Activated CD8-positive, alpha-beta memory T cell treated with anti-CD3 and anti-CD28 coated beads for 24 hours (primary cell): ENCODE measurements around the gene NDFIP1.

Experiments
- DNase-seq: peaks from one replicate; pipeline ENCODE4 v3.0.0-alpha.2; 2020

The NDFIP1 gene

DNA sequence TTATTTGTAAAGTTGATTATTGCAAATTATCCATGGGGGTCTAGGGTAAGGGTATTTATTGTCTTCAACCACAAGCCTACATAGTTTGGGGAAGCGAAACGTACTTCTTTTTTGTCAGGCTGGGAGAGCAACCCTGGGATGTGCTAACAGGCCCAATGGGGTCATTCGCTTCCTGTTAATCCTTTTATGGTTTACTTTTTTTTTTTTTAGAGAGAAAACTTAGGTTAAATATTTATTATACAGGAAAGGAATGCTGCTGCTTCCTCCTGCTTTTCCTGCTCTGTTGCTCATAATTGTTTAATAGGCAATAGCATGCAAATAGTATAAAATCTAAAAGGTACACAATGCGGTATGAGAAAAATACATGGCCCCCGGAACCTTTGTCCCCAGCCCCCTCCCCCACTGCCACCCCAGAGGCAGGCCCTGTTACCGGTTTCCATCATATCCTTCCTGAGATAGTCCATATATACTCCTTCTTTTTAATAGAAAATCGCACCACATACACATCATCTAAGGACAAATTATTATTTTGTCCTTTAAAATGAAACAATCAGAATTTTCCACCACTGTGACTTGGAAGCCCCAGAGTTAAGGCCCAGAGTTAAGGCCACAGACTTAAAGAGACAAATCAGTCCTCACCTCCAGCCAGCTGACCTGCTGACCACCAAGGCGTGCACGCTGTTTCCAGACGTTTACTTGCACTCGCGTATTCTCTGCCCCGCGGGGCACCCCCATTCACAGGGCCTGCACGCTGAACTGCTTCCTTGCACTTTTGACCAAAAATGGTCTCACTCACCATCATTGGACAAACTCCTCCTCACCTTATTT lies 83.9 kb downstream of the NDFIP1 start:
- no peak for DNase-seq

GRCh38 chr5:142193114-142193428 lies 84.5 kb downstream of the NDFIP1 start:
- no peak for DNase-seq

GRCh38 chr5:142197098-142197497 lies 88.5 kb downstream of the NDFIP1 start:
- no peak for DNase-seq

GRCh38 chr5:142197781-142198180 lies 89.2 kb downstream of the NDFIP1 start:
- no peak for DNase-seq

GRCh38 chr5:142199388-142199787 lies 90.8 kb downstream of the NDFIP1 start:
- DNase-seq: no peak

GRCh38 chr5:142200387-142200786 lies 91.8 kb downstream of the NDFIP1 start:
- DNase-seq: no peak

DNA sequence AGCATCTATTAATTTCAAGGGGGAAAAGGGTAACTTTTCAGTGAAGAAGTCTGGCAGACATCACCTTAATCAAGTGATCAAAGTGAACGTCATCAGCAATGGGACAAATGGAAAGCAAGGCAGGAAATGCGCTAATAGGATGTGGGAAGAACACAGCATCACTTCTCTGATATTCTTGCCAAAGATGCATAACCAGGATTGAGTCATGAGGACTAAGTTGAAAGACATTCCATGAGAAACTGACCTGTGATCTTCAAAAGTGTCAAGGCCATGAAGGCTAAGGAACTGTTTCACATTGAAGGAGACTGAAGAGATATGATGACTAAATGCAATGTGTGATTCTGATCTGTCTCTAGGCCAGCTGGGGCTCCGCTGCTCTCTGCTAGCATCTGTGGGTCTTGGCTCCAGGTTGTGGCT lies 92.9 kb downstream of the NDFIP1 start:
- no peak for DNase-seq

DNA sequence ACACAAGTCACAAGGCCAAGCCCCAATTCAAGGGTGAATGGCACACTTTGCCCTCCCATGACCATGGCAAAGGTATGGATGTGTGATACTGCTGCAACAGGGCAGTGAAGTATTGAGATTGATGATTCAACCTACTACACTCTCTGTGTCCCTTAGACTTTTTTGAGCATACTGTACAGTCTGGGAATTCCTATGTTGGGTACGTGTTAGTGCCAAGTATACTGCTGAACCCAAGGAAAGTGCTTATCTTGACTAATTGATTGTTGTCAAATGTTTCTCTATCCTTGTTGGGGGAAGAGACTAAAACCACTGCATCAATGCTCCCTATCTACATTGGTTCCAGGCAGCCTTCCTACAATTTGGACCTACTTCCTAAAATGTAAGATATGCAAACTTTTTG lies 93.7 kb downstream of the NDFIP1 start:
- no peak for DNase-seq
